ENCODE data around the gene CERT1.
"Not testable (repeated sequence)": the region's sequence is repeated elsewhere in the genome, so short reads cannot be mapped to it uniquely, and the experiment has no call there.

Gene CERT1, protein sequence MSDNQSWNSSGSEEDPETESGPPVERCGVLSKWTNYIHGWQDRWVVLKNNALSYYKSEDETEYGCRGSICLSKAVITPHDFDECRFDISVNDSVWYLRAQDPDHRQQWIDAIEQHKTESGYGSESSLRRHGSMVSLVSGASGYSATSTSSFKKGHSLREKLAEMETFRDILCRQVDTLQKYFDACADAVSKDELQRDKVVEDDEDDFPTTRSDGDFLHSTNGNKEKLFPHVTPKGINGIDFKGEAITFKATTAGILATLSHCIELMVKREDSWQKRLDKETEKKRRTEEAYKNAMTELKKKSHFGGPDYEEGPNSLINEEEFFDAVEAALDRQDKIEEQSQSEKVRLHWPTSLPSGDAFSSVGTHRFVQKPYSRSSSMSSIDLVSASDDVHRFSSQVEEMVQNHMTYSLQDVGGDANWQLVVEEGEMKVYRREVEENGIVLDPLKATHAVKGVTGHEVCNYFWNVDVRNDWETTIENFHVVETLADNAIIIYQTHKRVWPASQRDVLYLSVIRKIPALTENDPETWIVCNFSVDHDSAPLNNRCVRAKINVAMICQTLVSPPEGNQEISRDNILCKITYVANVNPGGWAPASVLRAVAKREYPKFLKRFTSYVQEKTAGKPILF

DNA sequence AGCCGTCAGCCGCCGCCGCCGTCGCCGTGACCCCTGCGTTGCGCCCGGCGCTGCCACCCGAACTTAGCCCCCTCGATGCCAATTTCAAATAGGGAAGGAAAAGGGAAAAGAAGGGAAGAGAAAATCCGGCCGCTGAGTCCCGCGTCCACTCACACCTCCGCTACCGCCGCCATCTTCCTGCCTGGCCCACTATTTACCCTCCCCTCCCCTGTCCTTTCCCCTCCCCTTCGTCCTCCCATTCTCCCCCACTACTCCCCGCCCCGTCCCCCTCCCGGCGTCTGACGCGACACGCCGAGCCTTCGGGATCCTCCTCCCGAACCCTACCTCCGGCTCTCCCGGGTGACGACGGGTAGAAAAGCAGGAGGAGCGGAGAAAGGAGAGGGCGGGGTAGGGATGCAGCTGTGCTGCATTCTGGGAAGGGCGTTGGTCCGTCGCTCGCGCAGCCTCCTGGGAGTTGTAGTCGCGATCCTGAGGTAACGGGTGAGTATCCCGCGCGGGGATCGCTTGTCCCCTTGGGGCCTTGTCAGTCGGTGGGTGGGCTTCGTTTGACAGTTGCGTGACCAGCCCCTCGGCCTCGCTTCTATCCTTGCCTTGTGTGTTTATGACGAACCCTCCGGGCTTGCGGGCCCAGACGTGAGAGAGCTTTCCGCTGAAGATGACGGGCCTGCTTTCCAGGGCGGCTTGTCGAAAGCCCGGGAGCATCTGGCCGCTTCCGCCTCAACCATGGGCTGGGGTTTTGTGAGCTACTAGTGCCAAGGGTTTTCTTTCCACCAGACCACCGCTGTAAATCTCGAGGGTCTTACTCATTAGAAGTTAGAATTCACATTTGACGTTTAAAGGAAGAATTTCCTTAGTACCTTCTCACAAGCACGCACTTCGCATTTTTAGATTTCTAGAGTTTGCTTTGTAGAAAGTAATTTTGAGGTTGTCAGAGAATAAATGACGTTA, at the start of gene CERT1, which contains the start of gene POLK:
TSS of gene CERT1 (minus strand) at position 195 of the 948 bp plus-strand sequence. CDS start 422 bp downstream, outside the sequence.
TSS of gene POLK (plus strand) at position 457 of the 948 bp plus-strand sequence.
- DNase-seq (ENCODE audit: low read depth in 4 of 4, low spot score in 1 of 4): peak; percentile 79 to 97 (median 89)

DNA sequence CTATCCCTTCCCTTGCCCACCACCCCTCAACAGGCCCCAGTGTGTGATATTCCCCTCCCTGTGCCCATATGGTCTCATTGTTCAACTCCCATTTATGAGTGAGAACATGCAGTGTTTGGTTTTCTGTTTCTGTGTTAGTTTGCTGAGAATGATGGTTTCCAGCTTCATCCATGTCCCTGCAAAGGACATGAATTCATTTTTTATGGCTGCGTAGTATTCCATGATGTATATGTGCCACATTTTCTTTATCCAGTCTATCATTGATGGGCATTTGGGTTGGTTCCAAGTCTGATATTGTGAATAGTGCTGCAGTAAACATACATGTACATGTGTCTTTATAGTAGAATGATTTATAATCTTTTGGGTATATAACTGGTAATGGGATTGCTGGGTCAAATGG, 49.2 kb upstream of the CERT1 start:
- DNase-seq (ENCODE audit: low read depth in 4 of 4, low spot score in 1 of 4): not testable (repeated sequence)

DNA sequence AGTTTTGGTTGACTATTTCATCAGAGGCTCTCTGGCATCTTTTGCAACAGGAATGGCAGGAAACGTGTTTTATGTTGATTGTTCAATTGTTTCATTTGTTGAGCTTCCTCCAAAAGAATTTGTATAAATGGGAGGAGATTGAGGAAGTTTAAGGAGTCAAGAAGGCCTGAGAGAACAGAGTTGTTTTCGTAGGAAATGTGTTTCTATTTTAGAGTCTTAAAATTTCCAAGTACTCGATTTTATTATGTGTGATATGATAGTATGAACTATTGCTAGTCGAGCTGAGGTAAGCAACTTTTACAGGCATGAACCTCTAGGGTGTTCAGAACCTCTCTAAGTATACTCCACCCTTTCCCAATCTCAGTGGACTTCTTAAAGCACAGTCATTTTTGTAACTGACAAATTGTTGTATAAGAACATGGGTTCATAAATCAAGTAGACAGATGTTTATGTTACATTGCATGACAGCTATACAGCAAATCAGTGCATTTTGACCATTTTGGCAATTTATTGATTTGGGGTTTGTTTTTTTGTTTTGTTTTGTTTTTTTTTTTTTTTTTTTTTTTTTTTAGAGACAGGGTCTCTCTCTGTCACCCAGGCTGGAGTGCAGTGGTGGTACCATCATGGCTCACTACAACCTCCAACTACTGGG, 47.7 kb upstream of the CERT1 start:
- DNase-seq (ENCODE audit: low read depth in 4 of 4, low spot score in 1 of 4): no peak

DNA sequence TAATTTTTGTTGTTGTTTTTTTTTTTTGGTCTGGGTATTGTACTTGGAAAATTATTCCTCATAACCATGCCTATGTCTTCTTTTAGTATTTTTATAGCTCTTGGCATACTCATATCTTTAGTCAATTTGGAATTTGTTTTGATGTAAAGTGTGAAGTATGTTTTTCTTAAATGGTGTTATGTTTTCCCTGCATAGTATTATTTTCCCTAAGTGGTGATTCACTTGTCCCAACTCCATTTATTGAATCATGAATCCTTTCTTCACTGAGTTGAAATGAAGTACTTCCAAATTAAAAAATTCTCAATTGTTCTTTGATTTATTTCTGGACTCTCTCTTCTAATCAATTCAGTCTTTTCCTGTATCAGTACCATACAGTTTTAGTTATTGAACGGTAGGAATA, 46.8 kb upstream of the CERT1 start:
- no peak for DNase-seq (ENCODE audit: low read depth in 4 of 4, low spot score in 1 of 4)

DNA sequence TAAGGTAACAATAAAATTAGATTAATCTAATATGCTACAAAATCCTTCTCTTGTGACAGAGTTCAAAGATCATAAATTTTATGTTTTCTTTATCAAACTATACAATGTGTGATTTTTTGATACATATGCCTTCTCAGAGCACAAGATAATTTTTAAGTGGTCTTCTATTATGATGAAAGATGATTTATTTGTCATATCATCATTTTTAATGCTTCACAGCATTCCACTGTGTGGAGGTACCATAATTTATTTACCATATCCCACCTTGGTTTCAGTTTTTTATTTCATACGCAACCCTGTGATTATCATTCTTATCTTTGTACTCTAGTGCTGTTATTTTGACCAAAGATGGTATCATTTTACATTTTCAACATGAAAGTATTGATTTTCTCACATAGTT, 41.9 kb upstream of the CERT1 start:
- no peak for DNase-seq (ENCODE audit: low read depth in 4 of 4, low spot score in 1 of 4)

DNA sequence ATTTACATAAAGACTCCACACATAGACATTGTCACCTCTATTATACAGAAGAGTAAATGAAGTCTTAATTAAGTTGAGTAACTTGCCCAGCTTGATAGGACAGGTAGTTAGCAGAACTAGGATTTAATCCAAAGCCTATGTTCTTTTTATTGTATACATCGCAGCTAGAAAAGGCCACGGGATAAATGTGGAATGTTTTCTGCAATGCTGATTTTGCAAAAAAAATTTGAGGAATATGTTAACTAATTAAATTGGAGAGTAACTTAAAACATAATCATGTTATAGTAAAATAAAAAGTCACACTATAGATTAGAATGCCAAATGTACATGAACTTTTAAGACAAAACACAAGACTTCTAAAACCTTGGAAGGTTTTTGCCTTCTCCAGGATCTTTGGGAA, 41.3 kb upstream of the CERT1 start:
- DNase-seq (ENCODE audit: low read depth in 4 of 4, low spot score in 1 of 4): no peak

DNA sequence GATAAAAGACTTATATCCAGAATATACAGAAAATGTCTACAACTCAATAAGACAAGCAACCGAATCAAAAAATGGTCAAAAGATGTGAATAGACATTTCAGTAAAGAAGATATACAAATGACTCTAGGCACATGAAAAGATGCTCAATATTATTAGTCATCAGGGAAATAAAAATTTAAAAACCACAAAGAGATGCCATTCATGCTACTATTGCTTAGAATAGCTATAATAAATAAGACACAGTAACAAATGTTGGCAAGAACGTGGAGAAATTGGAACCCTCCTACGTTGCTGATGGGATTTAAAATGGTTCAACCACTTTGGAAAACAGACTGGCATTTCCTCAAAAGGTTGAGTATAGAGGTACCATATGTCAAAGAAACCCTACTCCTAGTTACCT, 40.0 kb upstream of the CERT1 start:
- no peak for DNase-seq (ENCODE audit: low read depth in 4 of 4, low spot score in 1 of 4)

DNA sequence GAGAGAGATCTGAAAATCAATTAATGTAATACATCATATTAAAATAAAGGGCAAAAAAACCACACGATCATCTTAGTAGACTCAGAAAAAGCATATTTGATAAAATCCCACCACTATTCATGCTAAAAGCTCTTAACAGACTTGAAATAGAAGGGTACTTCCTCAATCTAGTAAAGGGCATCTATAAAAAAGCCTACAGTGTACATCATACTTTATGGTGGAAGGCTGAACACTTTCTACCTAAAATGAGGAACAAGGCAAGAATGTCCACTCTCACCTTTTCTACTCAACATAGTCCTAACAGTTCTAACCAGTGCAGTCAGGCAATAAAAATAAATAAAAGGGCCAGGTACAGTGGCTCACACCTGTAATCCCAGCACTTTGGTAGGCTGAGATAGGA, 39.2 kb upstream of the CERT1 start:
- no peak for DNase-seq (ENCODE audit: low read depth in 4 of 4, low spot score in 1 of 4)

DNA sequence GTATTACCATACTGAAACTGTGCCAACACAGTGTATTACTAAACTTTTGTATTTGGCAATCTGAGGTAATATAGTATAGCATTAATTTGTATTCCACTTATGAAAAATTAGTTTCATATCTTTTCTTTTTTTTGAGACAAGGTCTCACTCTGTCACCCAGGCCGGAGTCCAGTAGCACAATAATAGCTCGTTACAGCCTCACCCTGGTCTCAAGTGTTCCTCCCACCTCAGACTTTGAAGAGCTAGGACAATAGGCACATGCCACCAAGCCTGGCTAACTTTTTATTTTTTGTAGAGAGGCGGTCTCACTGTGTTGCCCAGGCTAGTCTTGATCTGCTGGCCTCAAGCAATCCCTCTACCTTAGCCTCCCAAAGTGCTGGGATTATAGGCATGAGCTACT, 36.4 kb upstream of the CERT1 start:
- no peak for DNase-seq (ENCODE audit: low read depth in 4 of 4, low spot score in 1 of 4)

DNA sequence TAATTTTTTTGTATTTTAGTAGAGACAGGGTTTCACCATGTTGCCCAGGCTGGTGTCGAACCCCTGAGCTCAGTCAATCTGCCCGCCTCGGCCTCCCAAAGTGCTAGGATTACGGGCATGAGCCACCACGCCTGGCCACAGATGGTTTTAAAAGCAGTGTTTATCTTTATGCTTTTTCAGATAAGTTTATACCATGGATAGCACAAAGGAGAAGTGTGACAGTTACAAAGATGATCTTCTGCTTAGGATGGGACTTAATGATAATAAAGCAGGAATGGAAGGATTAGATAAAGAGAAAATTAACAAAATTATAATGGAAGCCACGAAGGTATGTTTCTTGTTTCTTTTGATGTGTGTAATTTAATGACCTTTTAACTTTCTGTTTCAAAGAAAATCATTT, 35.4 kb upstream of the CERT1 start:
- no peak for DNase-seq (ENCODE audit: low read depth in 4 of 4, low spot score in 1 of 4)

DNA sequence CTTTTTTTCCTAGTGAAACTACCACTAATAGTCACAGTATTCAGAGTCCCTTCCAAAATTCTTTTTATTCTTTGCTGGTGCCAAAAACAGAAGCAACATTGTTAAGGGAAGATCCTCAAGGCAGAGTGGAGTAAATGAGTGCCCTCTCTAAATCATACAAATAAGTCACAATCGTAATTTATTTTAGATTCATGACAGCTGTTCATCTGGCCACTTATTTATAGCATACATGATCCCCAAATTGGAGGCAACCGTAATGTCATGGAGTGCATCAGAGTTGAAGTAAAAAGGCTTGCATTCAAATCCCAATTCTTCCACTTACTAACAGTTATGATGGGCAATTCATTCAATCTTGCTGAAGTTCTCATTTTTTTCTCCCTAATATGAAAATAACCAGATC, 33.7 kb upstream of the CERT1 start:
- no peak for DNase-seq (ENCODE audit: low read depth in 4 of 4, low spot score in 1 of 4)

DNA sequence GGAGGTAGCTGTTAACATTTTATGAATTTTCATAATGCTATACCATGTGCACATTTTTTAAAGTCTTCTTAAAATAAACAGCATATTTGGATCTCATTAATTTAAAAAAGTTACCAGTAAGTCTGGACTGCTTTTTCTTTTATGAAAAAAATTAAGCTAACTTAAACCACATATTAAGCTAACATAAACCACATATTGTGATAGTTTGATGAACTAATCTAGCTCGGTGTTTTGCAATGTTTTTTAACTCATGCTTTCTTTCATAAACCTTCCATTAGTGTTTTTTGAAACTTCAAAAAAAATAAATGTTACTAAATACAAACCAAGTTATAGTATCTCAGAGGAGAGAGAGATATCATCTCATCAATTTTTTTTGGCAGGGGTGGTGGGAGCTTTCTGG, 26.8 kb upstream of the CERT1 start:
- DNase-seq (ENCODE audit: low read depth in 4 of 4, low spot score in 1 of 4): no peak

DNA sequence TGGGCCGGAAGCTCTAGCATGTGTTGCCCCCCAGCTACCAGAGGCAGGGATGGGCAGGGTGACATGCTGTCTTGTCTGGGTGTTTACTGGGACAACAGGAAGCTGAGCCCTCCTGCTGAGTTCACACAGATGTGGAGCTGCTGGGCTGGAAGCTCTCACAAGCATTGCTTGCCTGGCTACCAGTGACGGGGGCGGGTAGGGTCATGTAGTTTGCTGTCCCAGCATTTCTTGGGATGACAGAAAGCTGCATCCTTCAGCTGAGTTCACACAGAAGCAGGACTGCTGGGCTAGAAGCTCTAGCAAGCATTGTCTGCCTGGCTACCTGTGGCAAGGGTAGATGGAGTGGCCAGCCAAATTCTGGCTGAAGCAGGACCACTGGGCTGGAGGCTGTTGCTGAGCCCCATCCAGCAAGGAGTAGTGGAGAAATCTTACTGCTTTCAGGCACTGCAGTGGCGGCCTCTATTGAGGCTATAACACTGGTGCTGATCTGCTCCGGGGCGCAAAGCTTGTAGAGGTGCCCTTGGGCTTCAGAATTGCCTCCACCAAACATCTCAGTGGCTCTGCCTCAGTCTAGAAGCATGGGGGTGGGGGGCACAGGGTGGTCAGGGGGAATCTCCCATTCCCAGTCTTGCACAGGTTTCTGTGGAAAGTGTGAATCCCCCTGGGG, 25.4 kb upstream of the CERT1 start:
- no peak for DNase-seq (ENCODE audit: low read depth in 4 of 4, low spot score in 1 of 4)

DNA sequence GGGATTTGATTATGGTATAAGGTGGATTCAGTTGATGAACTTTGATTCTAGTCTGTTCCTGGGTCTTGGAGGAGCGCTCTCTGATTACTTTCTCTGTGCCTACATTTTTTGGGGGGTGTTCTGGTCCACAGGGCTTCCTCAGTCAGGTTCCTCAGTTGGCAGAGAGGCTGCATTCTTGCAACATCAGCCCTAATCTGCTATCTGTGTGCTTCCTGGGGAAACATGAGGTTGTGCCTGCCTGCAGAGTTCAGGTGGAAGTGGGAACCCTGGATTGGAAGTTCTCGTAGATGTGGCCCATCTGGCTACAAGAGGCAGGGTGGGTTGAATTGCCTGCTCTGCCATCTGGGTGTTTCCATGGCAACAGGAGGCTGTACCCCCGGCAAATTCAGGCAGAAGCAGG, 24.7 kb upstream of the CERT1 start:
- no peak for DNase-seq (ENCODE audit: low read depth in 4 of 4, low spot score in 1 of 4)

DNA sequence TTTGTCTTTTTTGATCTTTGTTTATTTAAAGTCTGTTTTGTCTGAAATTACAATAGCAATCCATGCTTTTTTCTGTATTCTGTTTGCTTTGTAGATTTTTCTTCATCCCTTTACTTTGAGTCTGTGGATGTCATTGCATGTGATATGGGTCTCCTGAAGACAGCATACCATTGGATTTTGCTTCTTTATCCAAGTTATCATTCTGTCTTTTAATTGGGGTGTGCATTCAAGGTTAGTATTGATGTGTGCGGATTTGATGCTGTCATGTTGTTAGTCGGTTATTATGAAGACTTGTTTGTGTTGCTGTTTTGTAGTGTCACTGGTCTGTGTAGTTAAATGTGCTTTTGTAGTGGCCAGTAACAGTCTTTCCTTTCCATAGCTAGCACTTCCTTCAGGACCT, 23.3 kb upstream of the CERT1 start:
- DNase-seq (ENCODE audit: low read depth in 4 of 4, low spot score in 1 of 4): no peak

DNA sequence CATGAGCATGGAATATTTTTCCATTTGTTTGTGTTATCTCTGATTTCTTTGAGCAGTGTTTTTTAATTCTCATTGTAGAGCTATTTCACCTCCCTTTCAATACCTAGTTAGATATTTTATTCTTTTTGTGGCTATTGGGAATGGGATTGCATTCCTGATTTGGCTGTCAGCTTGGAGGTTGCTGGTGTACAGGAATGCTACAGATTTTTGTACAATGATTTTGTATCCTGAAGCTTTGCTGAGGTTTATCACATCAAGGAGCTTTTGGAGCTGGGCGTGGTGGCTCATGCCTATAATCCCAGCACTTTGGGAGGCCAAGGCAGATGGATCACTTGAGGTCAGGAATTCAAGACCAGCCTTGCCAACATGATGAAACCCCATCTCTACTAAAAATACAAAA, 22.3 kb upstream of the CERT1 start:
- not testable (repeated sequence) for DNase-seq (ENCODE audit: low read depth in 4 of 4, low spot score in 1 of 4)

DNA sequence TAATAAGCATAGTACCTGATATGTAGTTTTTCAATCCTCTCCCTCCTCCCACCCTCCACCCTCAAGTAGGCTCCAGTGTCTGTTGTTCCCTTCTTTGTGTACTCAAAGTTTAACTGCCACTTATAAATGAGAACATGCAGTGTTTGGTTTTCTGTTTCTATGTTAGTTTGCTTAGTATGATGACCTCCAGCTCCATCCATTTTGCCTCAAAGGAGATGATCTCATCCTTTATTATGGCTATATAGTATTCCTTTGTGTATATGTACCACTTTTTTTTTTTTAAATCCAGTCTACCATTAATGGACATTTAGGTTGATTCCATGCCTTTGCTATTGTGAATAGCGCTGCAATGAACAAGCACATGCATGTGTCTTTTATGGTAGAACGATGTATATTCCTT, 20.8 kb upstream of the CERT1 start:
- no peak for DNase-seq (ENCODE audit: low read depth in 4 of 4, low spot score in 1 of 4)

DNA sequence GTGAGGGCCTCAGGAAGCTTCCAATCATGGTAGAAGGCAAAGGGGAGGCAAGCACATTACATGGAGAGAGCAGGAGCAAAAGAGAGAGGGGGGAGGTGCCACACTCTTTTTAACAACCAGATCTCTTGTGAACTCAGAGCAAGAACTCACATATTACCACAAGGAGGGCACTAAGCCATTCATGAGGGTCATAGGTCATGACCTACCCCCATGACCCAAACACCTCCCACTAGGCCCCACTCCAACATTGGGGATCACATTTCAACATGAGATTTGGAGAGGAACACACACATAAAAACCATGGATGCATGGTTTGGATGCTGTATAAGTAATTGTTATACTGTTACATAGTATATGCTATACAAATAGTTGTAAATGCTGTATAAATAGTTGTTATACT, 17.8 kb upstream of the CERT1 start:
- DNase-seq (ENCODE audit: low read depth in 4 of 4, low spot score in 1 of 4): no peak

DNA sequence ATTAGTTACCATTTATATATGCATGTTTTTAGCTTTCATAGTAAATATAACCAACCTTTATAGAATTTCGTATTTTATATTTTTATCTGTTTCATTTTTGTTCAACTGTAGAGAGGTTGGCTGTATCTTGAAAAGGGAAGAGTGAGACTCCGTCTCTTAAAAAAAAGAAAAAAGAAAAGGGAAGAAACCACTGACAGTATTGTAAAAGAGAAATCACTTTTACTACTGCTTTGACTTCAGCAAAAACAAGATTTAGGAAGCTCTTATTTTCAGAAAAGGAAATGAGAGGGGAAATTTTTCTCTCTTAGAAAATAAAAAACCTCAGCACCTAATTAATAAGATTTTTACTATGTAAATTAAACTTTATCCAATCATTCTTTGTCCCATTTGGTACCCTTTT, 14.6 kb upstream of the CERT1 start:
- no peak for DNase-seq (ENCODE audit: low read depth in 4 of 4, low spot score in 1 of 4)

DNA sequence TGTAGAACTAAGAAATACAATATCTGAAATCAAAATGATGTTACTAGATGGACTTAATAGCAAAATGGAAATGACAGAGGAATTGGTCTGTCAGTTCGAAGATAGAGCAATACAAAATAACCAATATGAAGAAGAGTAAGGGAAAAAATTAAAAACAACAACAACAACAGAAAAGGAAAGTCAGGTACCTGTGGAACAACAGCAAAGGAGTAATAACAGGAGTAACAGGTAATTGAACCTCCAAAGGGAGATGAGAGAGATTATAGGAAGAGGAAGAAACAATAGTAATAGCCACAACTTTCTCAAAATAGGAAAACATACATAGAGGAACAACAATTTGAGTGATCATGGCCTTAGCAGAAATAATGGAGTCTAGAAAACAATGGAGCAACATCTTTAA, 13.9 kb upstream of the CERT1 start:
- DNase-seq (ENCODE audit: low read depth in 4 of 4, low spot score in 1 of 4): no peak

DNA sequence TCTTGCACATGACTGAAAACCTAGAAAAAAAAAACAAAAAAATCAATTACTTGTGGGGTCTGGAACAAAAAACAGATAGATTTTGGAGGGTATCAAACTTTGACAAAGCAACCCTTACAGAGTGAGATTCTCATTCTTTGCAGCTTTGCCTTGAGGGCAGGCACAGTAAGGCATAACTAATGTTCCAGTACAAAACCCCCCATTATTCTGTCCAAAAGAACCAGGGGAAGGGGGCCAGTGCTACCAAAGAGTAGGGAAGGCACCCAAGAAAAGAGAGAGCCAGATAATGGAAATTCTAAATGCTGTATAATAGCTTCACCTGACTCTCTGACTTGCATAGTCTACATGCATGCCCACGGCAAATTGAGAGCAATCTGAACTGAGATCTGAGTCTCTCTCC, 13.2 kb upstream of the CERT1 start:
- no peak for DNase-seq (ENCODE audit: low read depth in 4 of 4, low spot score in 1 of 4)

Measured in stimulated activated CD4-positive, alpha-beta T cell treated with anti-CD3 and anti-CD28 coated beads, Interleukin-1b, Interleukin-23, amount 100 ng/mL, for 24 hours (primary cell).